Common myeloid progenitor, CD34-positive (primary cell): Measurements from ENCODE around the gene ADGRB3.

Source experiments
- CTCF ChIA-PET: fragments of 350-600 bp; sonication (Branson Sonifier 250); formaldehyde crosslinking; loops from one replicate; lab custom pipeline; 2021; ENCODE audit warnings: antibody characterized with exemption; lab: Charles Lee
- POLR2A ChIA-PET: fragments of 350-600 bp; sonication (Branson Sonifier 250); formaldehyde crosslinking; loops from one replicate; lab custom pipeline; 2021; ENCODE audit warnings: antibody characterized with exemption; lab: Charles Lee
- DNase-seq, 3 donors: peaks; one replicate each; pipeline versions ENCODE4 v3.0.0 to v3.0.0-alpha.2; 2013
- H3K27ac ChIP-seq, 2 experiments: 1 replicate in 1 of 2; 2 replicates in 1 of 2; pipeline ENCODE4 v1.7.0; 2013; ENCODE audit warnings: inconsistent platforms in 2 of 2, low read length in 2 of 2, mild to moderate bottlenecking in 2 of 2, low read depth in 1 of 2, moderate library complexity in 1 of 2; ENCODE audit not compliant: severe bottlenecking in 2 of 2, insufficient read depth in 1 of 2, poor library complexity in 1 of 2
- H3K27me3 ChIP-seq, 5 experiments: replicated peaks in 2 of 5; 1 replicate in 3 of 5; 2 replicates in 2 of 5; pipeline versions ENCODE4 v1.6.1 to v1.7.0; 2013; ENCODE audit warnings: low read length in 4 of 5, mild to moderate bottlenecking in 2 of 5, moderate library complexity in 2 of 5, inconsistent platforms in 1 of 5; ENCODE audit not compliant: insufficient read depth in 5 of 5, control insufficient read depth in 4 of 5
- H3K36me3 ChIP-seq, 4 experiments: 1 replicate in 2 of 4; 2 replicates in 2 of 4; pipeline versions ENCODE4 v1.6.1 to v1.7.0; 2013; ENCODE audit warnings: low read length in 3 of 4, control low read depth in 1 of 4, mild to moderate bottlenecking in 1 of 4; ENCODE audit not compliant: control insufficient read depth in 4 of 4, insufficient read depth in 4 of 4
- H3K4me1 ChIP-seq, 4 experiments: 1 replicate in 3 of 4; 2 replicates in 1 of 4; pipeline versions ENCODE4 v1.6.1 to v1.7.1; 2013; ENCODE audit warnings: low read length in 3 of 4, mild to moderate bottlenecking in 3 of 4, control low read depth in 1 of 4, inconsistent platforms in 1 of 4, moderate library complexity in 1 of 4; ENCODE audit not compliant: control insufficient read depth in 4 of 4, insufficient read depth in 4 of 4; ENCODE audit errors: control extremely low read depth in 1 of 4
- H3K4me3 ChIP-seq, 7 experiments: 1 replicate in 4 of 7; 2 replicates in 3 of 7; pipeline versions ENCODE4 v1.5.1 to v1.7.0; 2013; ENCODE audit warnings: mild to moderate bottlenecking in 7 of 7, low read length in 6 of 7, moderate library complexity in 6 of 7, inconsistent platforms in 2 of 7, low read depth in 2 of 7, control low read depth in 1 of 7; ENCODE audit not compliant: insufficient read depth in 4 of 7, control insufficient read depth in 1 of 7; ENCODE audit errors: extremely low read depth in 1 of 7
- H3K9me3 ChIP-seq, 5 experiments: 1 replicate in 4 of 5; 2 replicates in 1 of 5; pipeline versions ENCODE4 v1.6.1 to v1.7.1; 2013; ENCODE audit warnings: low read length in 4 of 5, mild to moderate bottlenecking in 2 of 5, inconsistent platforms in 1 of 5, low read depth in 1 of 5, moderate library complexity in 1 of 5; ENCODE audit not compliant: control insufficient read depth in 4 of 5, insufficient read depth in 2 of 5; ENCODE audit errors: control extremely low read depth in 1 of 5
- WGBS: methylation state at CpG from one replicate; pipeline ENCODE4 v1.1.5; 2013; ENCODE audit not compliant: insufficient coverage; 5-methylcytosine and 5-hydroxymethylcytosine counted together

Gene ADGRB3

GRCh38 chr6:68642081-68642480, 7.0 kb downstream of the ADGRB3 start:
- Histone ChIP-seq H3K4me3 (no peak overlapping the region), H3K27me3 (peaks cover 0 to 19% (median 4%) of the 10 kb centered on the region in 5 experiments), H3K36me3 (no peaks in the 10 kb centered on the region), H3K4me1 (peaks cover 0 to 12% (median 5%) of the 10 kb centered on the region in 4 experiments), H3K27ac (no peak overlapping the region), H3K9me3 (no peaks in the 10 kb centered on the region)
- DNase-seq = no peak
- CTCF ChIA-PET = interaction anchor here (9.4 kb wide), 1 partner anchor 136 kb away, joined by 146 read pairs; no protein-coding TSS in a partner anchor
- POLR2A ChIA-PET = no interaction called here

- WGBS = 100% methylated on average over 1 of the region's 1 CpG
- ChIA-PET POLR2A (no interaction called here), CTCF (interaction anchor here (9.4 kb wide), 1 partner anchor 136 kb away, joined by 146 read pairs; no protein-coding TSS in a partner anchor)
- H3K4me3 ChIP-seq = no peak overlapping the region
- peaks cover 0 to 10% (median 2%) of the 10 kb centered on the region in 5 experiments for H3K27me3 ChIP-seq
- DNase-seq = no peak
- no peak overlapping the region for H3K27ac ChIP-seq
- no peaks in the 10 kb centered on the region for H3K36me3 ChIP-seq
- peaks cover 0 to 12% (median 5%) of the 10 kb centered on the region in 4 experiments for H3K4me1 ChIP-seq
- H3K9me3 ChIP-seq = no peaks in the 10 kb centered on the region
These were observed 7.9 kb downstream of the ADGRB3 start for GRCh38 chr6:68642977-68643376.

GRCh38 chr6:68649669-68650068, 14.6 kb downstream of the ADGRB3 start:
- Histone ChIP-seq H3K4me3 (no peak overlapping the region), H3K9me3 (no peaks in the 10 kb centered on the region), H3K36me3 (no peaks in the 10 kb centered on the region), H3K4me1 (peaks cover 0 to 9% (median 0%) of the 10 kb centered on the region in 4 experiments), H3K27me3 (no peaks in the 10 kb centered on the region), H3K27ac (no peak overlapping the region)
- WGBS = 96% methylated on average over 3 of the region's 3 CpGs
- POLR2A ChIA-PET = no interaction called here
- DNase-seq = no peak
- CTCF ChIA-PET = interaction anchor here (1.2 to 3.2 kb wide), 3 partner anchors 10 to 129 kb away, joined by 4 to 11 read pairs (median 5); no protein-coding TSS in a partner anchor

- H3K4me3 ChIP-seq = no peak overlapping the region
- H3K9me3 ChIP-seq = no peaks in the 10 kb centered on the region
- POLR2A ChIA-PET = no interaction called here
- H3K36me3 ChIP-seq = no peaks in the 10 kb centered on the region
- H3K4me1 ChIP-seq = peaks cover 0 to 9% (median 0%) of the 10 kb centered on the region in 4 experiments
- no peak for DNase-seq
- CTCF ChIA-PET = interaction anchor here (1.1 to 3.2 kb wide), 3 partner anchors 13 to 129 kb away, joined by 5 to 11 read pairs (median 5); no protein-coding TSS in a partner anchor
- no peaks in the 10 kb centered on the region for H3K27me3 ChIP-seq
- H3K27ac ChIP-seq = no peak overlapping the region
- no CpG with 5 or more reads among the region's 4 CpGs for WGBS
These were observed 15.1 kb downstream of the ADGRB3 start for GRCh38 chr6:68650142-68650541.

- Histone ChIP-seq H3K27me3 (no peaks in the 10 kb centered on the region), H3K4me1 (peaks cover 0 to 9% (median 0%) of the 10 kb centered on the region in 4 experiments), H3K27ac (no peak overlapping the region), H3K36me3 (no peaks in the 10 kb centered on the region), H3K9me3 (no peaks in the 10 kb centered on the region), H3K4me3 (no peak overlapping the region)
- no CpG with 5 or more reads among the region's 2 CpGs for WGBS
- DNase-seq = no peak
- ChIA-PET POLR2A (interaction anchor here (0.6 kb wide), 1 partner anchor 22 kb away, joined by 3 read pairs; no protein-coding TSS in a partner anchor), CTCF (interaction anchor here (1.1 to 3.2 kb wide), 2 partner anchors 14 to 127 kb away, joined by 5 to 11 read pairs; no protein-coding TSS in a partner anchor)
These were observed 16.2 kb downstream of the ADGRB3 start for GRCh38 chr6:68651011-68651985.

- H3K27ac ChIP-seq = no peak overlapping the region
- no peaks in the 10 kb centered on the region for H3K9me3 ChIP-seq
- ChIA-PET POLR2A (interaction anchor here (0.6 kb wide), 1 partner anchor 22 kb away, joined by 3 read pairs; no protein-coding TSS in a partner anchor), CTCF (interaction anchor here (1.0 kb wide), 1 partner anchor 128 kb away, joined by 3 read pairs; no protein-coding TSS in a partner anchor)
- 98% methylated on average over 4 of the region's 6 CpGs for WGBS
- no peaks in the 10 kb centered on the region for H3K36me3 ChIP-seq
- no peak overlapping the region for H3K4me3 ChIP-seq
- no peaks in the 10 kb centered on the region for H3K27me3 ChIP-seq
- DNase-seq = no peak
- peaks cover 0 to 9% (median 0%) of the 10 kb centered on the region in 4 experiments for H3K4me1 ChIP-seq
These were observed 17.0 kb downstream of the ADGRB3 start for GRCh38 chr6:68652117-68652536.
